Measurements from ENCODE around the gene BCL11B. TPM values are rescaled to one million over a fixed set of nuclear protein-coding genes. Genes with fewer than 3 reads are reported as not detected.

Gene BCL11B
- polyA plus RNA-seq, 3 donors = 0.01 TPM; not detected in 2

- H2AFZ ChIP-seq (ENCODE audit: insufficient read depth, low read depth, low read length, poor library complexity, severe bottlenecking) = no peak overlapping the region
- H3K27ac Mint-ChIP-seq = no peak overlapping the region
- no peak for DNase-seq
- no peaks in the 10 kb centered on the region for H3K36me3 Mint-ChIP-seq
- H3K36me3 ChIP-seq (replicated peaks in 1 of 2; ENCODE audit: control insufficient read depth in 1 of 2, insufficient read depth in 2 of 2, low read length in 2 of 2) = no peaks in the 10 kb centered on the region
- no peak overlapping the region for H3K4me2 ChIP-seq (replicated peaks; ENCODE audit: extremely low read depth, low read length, poor library complexity, severe bottlenecking)
- intact Hi-C loops (cut with micrococcal nuclease) = no loop called here
- H3K4me3 ChIP-seq (replicated peaks in 1 of 3; ENCODE audit: low read depth in 2 of 3, low read length in 3 of 3) = no peak overlapping the region
- H3K9ac ChIP-seq (ENCODE audit: insufficient read depth, low read length, poor library complexity, severe bottlenecking) = no peak overlapping the region
- peaks cover 3 to 14% (median 12%) of the 10 kb centered on the region in 3 donors for H3K27me3 Mint-ChIP-seq (ENCODE audit: low read depth in 3 of 3)
- no peaks in the 10 kb centered on the region for H3K27me3 ChIP-seq (ENCODE audit: control insufficient read depth in 2 of 2, insufficient read depth in 2 of 2, low read length in 2 of 2)
- H4K20me1 ChIP-seq (ENCODE audit: insufficient read depth, low read length) = no peaks in the 10 kb centered on the region
- H3K79me2 ChIP-seq (ENCODE audit: insufficient read depth, low read length) = no peaks in the 10 kb centered on the region
- H3K4me3 Mint-ChIP-seq = no peak overlapping the region
- no peaks in the 10 kb centered on the region for H3K4me1 ChIP-seq (ENCODE audit: control insufficient read depth in 1 of 2, insufficient read depth in 2 of 2, low read length in 2 of 2)
- H3K4me1 Mint-ChIP-seq = no peaks in the 10 kb centered on the region
- no peak overlapping the region for H3K27ac ChIP-seq (ENCODE audit: low read depth in 1 of 2, low read length in 2 of 2)
- no peaks in the 10 kb centered on the region for H3K9me3 ChIP-seq (replicated peaks in 1 of 2; ENCODE audit: control insufficient read depth in 1 of 2, insufficient read depth in 1 of 2, low read length in 2 of 2)
- TF ChIP-seq, protein P1, sequence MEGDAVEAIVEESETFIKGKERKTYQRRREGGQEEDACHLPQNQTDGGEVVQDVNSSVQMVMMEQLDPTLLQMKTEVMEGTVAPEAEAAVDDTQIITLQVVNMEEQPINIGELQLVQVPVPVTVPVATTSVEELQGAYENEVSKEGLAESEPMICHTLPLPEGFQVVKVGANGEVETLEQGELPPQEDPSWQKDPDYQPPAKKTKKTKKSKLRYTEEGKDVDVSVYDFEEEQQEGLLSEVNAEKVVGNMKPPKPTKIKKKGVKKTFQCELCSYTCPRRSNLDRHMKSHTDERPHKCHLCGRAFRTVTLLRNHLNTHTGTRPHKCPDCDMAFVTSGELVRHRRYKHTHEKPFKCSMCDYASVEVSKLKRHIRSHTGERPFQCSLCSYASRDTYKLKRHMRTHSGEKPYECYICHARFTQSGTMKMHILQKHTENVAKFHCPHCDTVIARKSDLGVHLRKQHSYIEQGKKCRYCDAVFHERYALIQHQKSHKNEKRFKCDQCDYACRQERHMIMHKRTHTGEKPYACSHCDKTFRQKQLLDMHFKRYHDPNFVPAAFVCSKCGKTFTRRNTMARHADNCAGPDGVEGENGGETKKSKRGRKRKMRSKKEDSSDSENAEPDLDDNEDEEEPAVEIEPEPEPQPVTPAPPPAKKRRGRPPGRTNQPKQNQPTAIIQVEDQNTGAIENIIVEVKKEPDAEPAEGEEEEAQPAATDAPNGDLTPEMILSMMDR (IDR thresholded peaks at IDR 0.05) = no peak
- 76% methylated on average over 27 of the region's 27 CpGs for WGBS (ENCODE audit: insufficient coverage)
- peaks cover 0 to 2% (median 0%) of the 10 kb centered on the region in 7 donors for H3K9me3 Mint-ChIP-seq
Measured at GRCh38 chr14:99146616-99147365, 125.2 kb downstream of the BCL11B start.

GRCh38 chr14:99145307-99145706 lies 126.7 kb downstream of the BCL11B start:
- no peaks in the 10 kb centered on the region for H3K79me2 ChIP-seq (ENCODE audit: insufficient read depth, low read length)
- Mint-ChIP-seq H3K27ac (no peak overlapping the region), H3K36me3 (no peaks in the 10 kb centered on the region), H3K4me3 (no peak overlapping the region), H3K27me3 (ENCODE audit: low read depth in 3 of 3) (peaks cover 2 to 9% (median 3%) of the 10 kb centered on the region in 3 donors), H3K4me1 (no peaks in the 10 kb centered on the region), H3K9me3 (peaks cover 0 to 2% (median 0%) of the 10 kb centered on the region in 7 donors)
- no peak for DNase-seq
- H3K4me3 ChIP-seq (replicated peaks in 1 of 3; ENCODE audit: low read depth in 2 of 3, low read length in 3 of 3) = no peak overlapping the region
- H3K4me2 ChIP-seq (replicated peaks; ENCODE audit: extremely low read depth, low read length, poor library complexity, severe bottlenecking) = no peak overlapping the region
- no peaks in the 10 kb centered on the region for H3K9me3 ChIP-seq (replicated peaks in 1 of 2; ENCODE audit: control insufficient read depth in 1 of 2, insufficient read depth in 1 of 2, low read length in 2 of 2)
- H3K27me3 ChIP-seq (ENCODE audit: control insufficient read depth in 2 of 2, insufficient read depth in 2 of 2, low read length in 2 of 2) = no peaks in the 10 kb centered on the region
- H4K20me1 ChIP-seq (ENCODE audit: insufficient read depth, low read length) = no peaks in the 10 kb centered on the region
- H3K36me3 ChIP-seq (replicated peaks in 1 of 2; ENCODE audit: control insufficient read depth in 1 of 2, insufficient read depth in 2 of 2, low read length in 2 of 2) = no peaks in the 10 kb centered on the region
- TF ChIP-seq, protein P1 (IDR thresholded peaks at IDR 0.05) = no peak
- intact Hi-C loops (cut with micrococcal nuclease) = no loop called here
- H3K4me1 ChIP-seq (ENCODE audit: control insufficient read depth in 1 of 2, insufficient read depth in 2 of 2, low read length in 2 of 2) = no peaks in the 10 kb centered on the region
- H3K27ac ChIP-seq (ENCODE audit: low read depth in 1 of 2, low read length in 2 of 2) = no peak overlapping the region
- WGBS (ENCODE audit: insufficient coverage) = 98% methylated on average over 4 of the region's 4 CpGs
- H3K9ac ChIP-seq (ENCODE audit: insufficient read depth, low read length, poor library complexity, severe bottlenecking) = no peak overlapping the region
- no peak overlapping the region for H2AFZ ChIP-seq (ENCODE audit: insufficient read depth, low read depth, low read length, poor library complexity, severe bottlenecking)
